HCT116 (cell line): ENCODE results near the gene CDK10. TPM values are rescaled to one million over a fixed set of nuclear protein-coding genes. Genes with fewer than 3 reads are reported as not detected.

Experiments
- ATAC-seq: fragments of 200-7000 bp; cut with Tn5 transposase; 2 replicates; pipeline ENCODE4 v1.9.1; 2020; ENCODE audit warnings: mild to moderate bottlenecking, moderate library complexity
- BruUV-seq: library from RNA; stranded (reverse); fragments of 400-500 nt; replicated peaks from 2 replicates; lab custom pipeline; 2021; lab: Mats Ljungman, UMichigan
- CTCF ChIA-PET: fragments of 300-600 bp; sonication (Branson Sonifier 250); formaldehyde crosslinking; loops from one replicate; lab custom pipeline; 2021; ENCODE audit warnings: antibody characterized with exemption; lab: Charles Lee
- POLR2A ChIA-PET: fragments of 300-600, 350-600 bp; sonication (Branson Sonifier 250); formaldehyde crosslinking; loops from one replicate; lab custom pipeline; 2021; ENCODE audit warnings: antibody characterized with exemption; lab: Charles Lee
- RAD21 ChIA-PET, 2 experiments: fragments of 300-600 bp; sonication (Branson Sonifier 250); formaldehyde crosslinking; loops; one replicate each; lab custom pipeline; 2023; ENCODE audit warnings: low total read pairs in 2 of 2; ENCODE audit not compliant: uncharacterized antibody in 2 of 2, unreplicated experiment in 2 of 2, low non-redundant PET in 1 of 2; lab: Charles Lee
- DNase-seq: peaks from one replicate; pipeline ENCODE4 v3.0.0-alpha.2; 2010; ENCODE audit warnings: low read depth, low spot score
- H2AFZ ChIP-seq: fragments of 200-600 bp; shearing (Covaris generic), sonication (generic); 2 replicates; pipeline ENCODE4 v1.6.1; 2017; ENCODE audit warnings: low read depth, mixed run types, mixed read lengths, antibody characterized with exemption, low read length; ENCODE audit not compliant: poor library complexity, severe bottlenecking
- H3K27ac ChIP-seq: 2 replicates; pipeline ENCODE4 v1.5.1; 2012; ENCODE audit warnings: low read depth, low read length
- H3K27me3 ChIP-seq: fragments of 200-600 bp; sonication (generic); 2 replicates; pipeline ENCODE4 v1.6.1; 2016; ENCODE audit warnings: mixed run types, low read length, mixed read lengths; ENCODE audit not compliant: insufficient read depth
- H3K36me3 ChIP-seq, 2 experiments: fragments of 200-500 bp in 1 of 2; fragments of 200-600 bp in 1 of 2; sonication (Bioruptor generic) in 1 of 2; sonication (generic) in 1 of 2; 2 replicates each; pipeline versions ENCODE4 v1.5.1 to v1.6.1; 2014 to 2016; ENCODE audit warnings: low read length in 2 of 2, inconsistent platforms in 1 of 2, mixed read lengths in 1 of 2, mixed run types in 1 of 2; ENCODE audit not compliant: insufficient read depth in 2 of 2, control insufficient read depth in 1 of 2
- H3K4me1 ChIP-seq, 2 experiments: fragments of 200-600 bp in 1 of 2; sonication (generic) in 1 of 2; 2 replicates each; pipeline versions ENCODE4 v1.5.1 to v1.6.1; 2012 to 2017; ENCODE audit warnings: low read length in 2 of 2, inconsistent platforms in 1 of 2, mild to moderate bottlenecking in 1 of 2, mixed read lengths in 1 of 2, mixed run types in 1 of 2, moderate library complexity in 1 of 2; ENCODE audit not compliant: insufficient read depth in 2 of 2, control insufficient read depth in 1 of 2
- H3K4me2 ChIP-seq: fragments of 200-600 bp; sonication (generic); 2 replicates; pipeline ENCODE4 v1.6.1; 2017; ENCODE audit warnings: mixed run types, low read length, mixed read lengths
- H3K4me3 ChIP-seq, 2 experiments: fragments of 200-600 bp in 1 of 2; sonication (generic) in 1 of 2; replicated peaks in 1 of 2; 2 replicates each; pipeline ENCODE4 v1.5.1; 2011 to 2016; ENCODE audit warnings: low read length in 2 of 2, control low read depth in 1 of 2, low read depth in 1 of 2, mild to moderate bottlenecking in 1 of 2, mixed read lengths in 1 of 2, mixed run types in 1 of 2
- H3K79me2 ChIP-seq: fragments of 200-600 bp; sonication (generic); 2 replicates; pipeline ENCODE4 v1.6.1; 2017; ENCODE audit warnings: mild to moderate bottlenecking, mixed run types, low read length, moderate library complexity, mixed read lengths; ENCODE audit not compliant: insufficient read depth
- H3K9ac ChIP-seq: fragments of 200-600 bp; sonication (generic); 2 replicates; pipeline ENCODE4 v1.6.1; 2016; ENCODE audit warnings: low read length, mixed read lengths
- H3K9me2 ChIP-seq: fragments of 200-600 bp; sonication (generic), shearing (Covaris generic); 2 replicates; pipeline ENCODE4 v1.6.1; 2017; ENCODE audit warnings: mixed run types, mild to moderate bottlenecking, moderate library complexity; ENCODE audit not compliant: insufficient read depth
- H3K9me3 ChIP-seq, 2 experiments: fragments of 200-500 bp in 1 of 2; fragments of 200-600 bp in 1 of 2; sonication (Bioruptor generic) in 1 of 2; sonication (generic) in 1 of 2; 2 replicates each; pipeline ENCODE4 v1.6.1; 2014 to 2017; ENCODE audit warnings: low read length in 2 of 2, mixed read lengths in 2 of 2, inconsistent platforms in 1 of 2, low read depth in 1 of 2, mild to moderate bottlenecking in 1 of 2, mixed run types in 1 of 2, moderate library complexity in 1 of 2; ENCODE audit not compliant: control insufficient read depth in 1 of 2, insufficient read depth in 1 of 2
- H4K20me1 ChIP-seq: fragments of 200-600 bp; sonication (generic), shearing (Covaris generic); 2 replicates; pipeline ENCODE4 v1.6.1; 2017; ENCODE audit warnings: mixed run types, mild to moderate bottlenecking, moderate library complexity; ENCODE audit not compliant: insufficient read depth
- CEBPB ChIP-seq: IDR thresholded peaks from 2 replicates; pipeline ENCODE4 v1.6.1; 2012; ENCODE audit warnings: low read depth
- EGR1 ChIP-seq: IDR thresholded peaks from 2 replicates; pipeline ENCODE4 v1.6.1; 2012; ENCODE audit warnings: low read depth
- ELF1 ChIP-seq: IDR thresholded peaks from 2 replicates; pipeline ENCODE4 v1.6.1; 2012; ENCODE audit warnings: low read depth, borderline replicate concordance
- JUND ChIP-seq: IDR thresholded peaks from 2 replicates; pipeline ENCODE4 v1.6.1; 2012
- POLR2A ChIP-seq: IDR thresholded peaks from 2 replicates; pipeline ENCODE4 v1.7.0; 2011; ENCODE audit warnings: borderline replicate concordance; ENCODE audit not compliant: insufficient read depth, insufficient read length; ENCODE audit errors: extremely low read depth
- SIN3A ChIP-seq: IDR thresholded peaks from 2 replicates; pipeline ENCODE4 v1.6.1; 2012; ENCODE audit warnings: low read depth
- SRF ChIP-seq: IDR thresholded peaks from 2 replicates; pipeline ENCODE4 v1.6.1; 2012; ENCODE audit warnings: low read depth
- YY1 ChIP-seq: IDR thresholded peaks from 2 replicates; pipeline ENCODE4 v1.6.1; 2011; ENCODE audit warnings: low read length, low read depth, moderate library complexity, mild to moderate bottlenecking; ENCODE audit not compliant: insufficient replicate concordance; ENCODE audit errors: extremely low read depth
- ZBTB33 ChIP-seq: IDR thresholded peaks from 2 replicates; pipeline ENCODE4 v1.6.1; 2011; ENCODE audit warnings: mild to moderate bottlenecking, low read length, moderate library complexity; ENCODE audit not compliant: insufficient replicate concordance; ENCODE audit errors: extremely low read depth
- ZNF274 ChIP-seq: fragments of 200-500 bp; sonication (Bioruptor generic); IDR thresholded peaks from 2 replicates; pipeline ENCODE4 v1.6.1; 2014; ENCODE audit warnings: mild to moderate bottlenecking, low read depth, low read length, inconsistent platforms
- intact Hi-C: fragments of 100-400 bp; cut with micrococcal nuclease; formaldehyde crosslinking; loops from 2 replicates; pipeline ENCODE4 v1.10.0; 2022
- total RNA-seq: library from RNA; stranded (reverse); gene quantifications from one replicate; pipeline ENCODE4 v1.2.1, GENCODE V29; 2021; ENCODE audit not compliant: unreplicated experiment

Gene CDK10
- total RNA-seq, 1 experiment from 2014 or later, result 165 TPM

GRCh38 chr16:89693289-89693731 is 6.8 kb downstream of the CDK10 start:
- Histone ChIP-seq H3K4me3 (no peak overlapping the region), H3K9me3 (no peaks in the 10 kb centered on the region), H3K9me2 (no peaks in the 10 kb centered on the region), H3K79me2 (peaks cover 18% of the 10 kb centered on the region), H3K36me3 (peaks cover 29 to 63% of the 10 kb centered on the region in 2 experiments; a peak in 3 of 4 replicates), H3K9ac (no peak overlapping the region), H3K4me1 (no peaks in the 10 kb centered on the region), H3K27ac (peak overlapping the region; percentile 28; the same call in 1 of the 2 replicates), H2AFZ (no peak overlapping the region), H3K4me2 (no peak overlapping the region), H4K20me1 (no peaks in the 10 kb centered on the region), H3K27me3 (no peaks in the 10 kb centered on the region)
- intact Hi-C loops, result no loop called here
- ChIA-PET RAD21 (no interaction called here), POLR2A (no interaction called here), CTCF (no interaction called here)
- BruUV-seq, result no TSS peak
- ATAC-seq, result no peak
- no peak for DNase-seq
- TF ChIP-seq SIN3A (no peak), ELF1 (no peak), ZBTB33 (no peak), CEBPB (no peak), SRF (no peak), ZNF274 (no peak), POLR2A (no peak), JUND (no peak), YY1 (no peak), EGR1 (no peak)
